Hindlimb muscle (tissue), 1 donor: ENCODE data around the gene IL17RA. TPM values are rescaled to one million over a fixed set of nuclear protein-coding genes. Genes with fewer than 3 reads are reported as not detected.

Experiments used
- DNase-seq: peaks from one replicate; pipeline ENCODE4 v3.0.0-alpha.2; 2013
- polyA plus RNA-seq: library from polyadenylated mRNA; unstranded; fragments of 120-200 nt; gene quantifications from one replicate; pipeline ENCODE4 v1.2.1, GENCODE V29; 2013; ENCODE audit not compliant: insufficient read length

Gene IL17RA
- polyA plus RNA-seq, 1 donor: 4.6 TPM

DNA sequence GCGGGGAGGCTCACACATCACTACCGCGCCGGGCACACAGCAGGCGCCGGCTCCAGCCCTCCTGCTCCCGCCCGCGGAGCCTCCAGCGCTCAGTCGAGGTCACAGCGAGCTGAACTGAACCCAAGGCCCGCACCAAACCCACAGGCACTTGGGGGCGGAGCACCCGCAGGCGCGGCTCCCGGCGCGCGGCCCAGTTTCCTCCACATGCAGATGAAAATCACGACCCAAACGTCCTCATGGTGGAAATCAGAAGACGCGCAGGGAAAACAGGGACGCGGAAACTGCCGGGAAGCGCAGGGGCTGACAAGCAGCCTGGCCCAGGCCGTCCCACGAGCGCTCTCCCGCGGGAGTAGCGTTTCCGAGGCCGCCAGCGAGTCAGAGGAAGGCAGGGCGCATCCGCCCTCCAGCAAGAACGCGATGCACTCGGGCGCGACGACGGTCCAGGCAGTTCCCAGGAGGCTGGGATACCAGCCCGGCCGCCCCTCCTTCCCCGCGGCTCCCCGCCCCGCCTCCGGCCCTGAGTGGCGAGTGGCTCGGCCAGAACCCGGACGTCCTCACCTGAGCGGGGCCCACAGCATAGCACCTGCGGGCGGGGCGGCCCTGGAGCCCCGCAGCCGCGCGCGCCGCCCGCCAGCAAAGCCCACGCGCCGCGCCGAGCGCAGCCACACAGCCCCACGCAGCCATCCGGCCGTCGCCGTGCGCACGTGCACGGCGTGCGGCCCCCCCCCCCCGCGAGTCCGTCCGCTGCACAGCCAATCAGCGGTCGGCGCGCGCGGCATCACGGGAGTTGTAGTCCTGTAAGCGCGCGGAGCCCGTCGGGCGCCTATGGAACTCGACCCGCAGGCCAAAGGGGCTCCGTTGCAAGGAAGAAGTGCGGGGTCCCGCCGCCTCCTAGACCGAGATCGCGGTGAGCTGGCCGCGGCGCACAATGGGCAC, 74.0 kb downstream of the IL17RA start, which contains the start of gene HDHD5:
Gene HDHD5 (minus strand): TSS at position 710 of the 936 bp plus-strand sequence. CDS start 26 bp downstream, at position 684.
- peak; percentile 92 for DNase-seq

DNA sequence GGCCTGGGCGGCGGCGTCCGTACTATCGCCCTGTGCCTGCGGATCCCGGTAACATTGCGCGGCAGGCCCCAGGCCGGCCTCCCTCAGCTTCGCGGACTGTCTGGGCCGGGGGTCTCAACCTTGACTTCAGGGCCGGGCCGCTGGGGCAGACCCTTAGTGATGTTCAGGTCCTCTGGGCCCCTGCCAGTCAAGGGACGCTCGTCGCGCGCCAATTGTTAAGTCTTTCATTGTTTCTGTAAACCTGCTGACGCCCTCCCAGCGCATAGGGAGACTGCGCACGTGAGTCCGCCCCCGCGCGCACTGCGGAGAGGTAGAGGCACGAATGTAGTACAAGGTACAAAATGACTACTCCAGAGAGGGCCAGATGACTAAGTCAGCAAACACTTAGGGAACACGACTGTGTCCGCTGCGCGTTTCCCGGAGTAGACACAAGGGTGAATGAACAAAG, 74.7 kb downstream of the IL17RA start:
- DNase-seq: peak; percentile 58

DNA sequence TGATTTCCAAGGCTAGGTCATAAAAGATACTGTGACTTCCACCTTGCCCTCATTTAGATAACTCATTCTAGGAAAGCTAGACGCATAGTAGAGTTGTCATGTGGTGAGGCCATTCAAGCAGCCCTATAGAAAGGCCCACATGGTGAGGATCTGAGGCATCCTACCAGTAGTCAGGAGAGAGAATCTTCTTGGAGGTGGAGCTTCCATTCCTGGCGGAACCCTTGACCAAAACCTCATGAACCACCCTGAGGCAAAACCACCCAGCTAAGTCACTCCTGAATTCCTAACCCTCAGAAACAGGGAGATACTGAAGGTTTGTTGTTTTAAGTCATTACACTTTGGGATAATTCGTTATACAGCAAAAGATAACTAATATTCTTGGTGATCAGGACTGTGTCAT, 77.2 kb downstream of the IL17RA start:
- no peak for DNase-seq

GRCh38 chr22:17162731-17163130, 77.9 kb downstream of the IL17RA start:
- DNase-seq: no peak

DNA sequence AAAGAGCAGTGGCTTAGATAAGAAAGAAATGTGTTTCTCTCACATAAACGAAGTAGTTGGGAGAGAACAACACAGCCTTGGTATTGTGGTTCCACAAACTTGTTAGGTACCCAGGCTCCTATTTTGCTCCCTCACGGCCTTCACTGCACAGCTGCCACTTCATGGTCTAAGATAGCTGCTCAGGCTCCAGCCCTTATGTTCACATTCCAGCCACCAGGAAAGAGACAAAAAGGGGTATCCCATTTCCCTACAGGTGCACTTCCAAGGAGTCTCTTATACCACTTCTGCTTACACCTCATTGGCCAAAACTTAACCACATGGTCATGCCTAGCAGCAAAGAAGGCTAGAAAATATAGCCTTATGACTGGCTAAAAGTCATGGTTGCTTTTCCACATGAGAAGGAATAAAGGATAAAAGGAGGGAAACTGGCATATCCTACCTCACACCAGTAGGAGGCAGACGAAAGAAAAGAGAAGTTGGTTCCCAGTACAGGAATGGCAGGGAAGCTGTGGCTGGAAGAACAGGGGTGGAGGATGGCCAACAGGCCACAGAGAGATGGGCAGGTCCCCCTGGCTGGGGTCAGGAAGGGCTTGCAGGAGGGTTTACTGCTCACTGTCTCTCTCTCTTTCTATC, 79.7 kb downstream of the IL17RA start:
- DNase-seq: no peak

Other genes with a start within 250 kb of the IL17RA start
- gene GAB4, start 76.8 kb upstream of the IL17RA start, polyA plus RNA-seq: not detected
- 4.5 TPM for gene TMEM121B, start 36.4 kb downstream of the IL17RA start, polyA plus RNA-seq
- gene HDHD5, start 74.3 kb downstream of the IL17RA start, polyA plus RNA-seq: 46.5 TPM
- 22.2 TPM for gene ADA2, start 134.4 kb downstream of the IL17RA start, polyA plus RNA-seq